Activated naive CD4-positive, alpha-beta T cell treated with anti-CD3 and anti-CD28 coated beads for 36 hours (primary cell): ENCODE data around the gene NTHL1. TPM values are rescaled to one million over a fixed set of nuclear protein-coding genes. Genes with fewer than 3 reads are reported as not detected.
"Not testable (repeated sequence)": the region's sequence is repeated elsewhere in the genome, so short reads cannot be mapped to it uniquely, and the experiment has no call there.

Experiments
- CTCF ChIA-PET: fragments of 350-600 bp; sonication (Branson Sonifier 250); formaldehyde crosslinking; loops from one replicate; lab custom pipeline; 2021; ENCODE audit warnings: antibody characterized with exemption; lab: Charles Lee
- DNase-seq: peaks from one replicate; pipeline ENCODE4 v3.0.0-alpha.2; 2020
- H3K27ac Mint-ChIP-seq: one replicate; pipeline ENCODE4 v1.8.0; 2021; ENCODE audit warnings: mild to moderate bottlenecking, mixed read lengths
- H3K27me3 Mint-ChIP-seq: one replicate; pipeline ENCODE4 v1.8.0; 2021; ENCODE audit warnings: low read depth, mixed read lengths
- H3K36me3 Mint-ChIP-seq: one replicate; pipeline ENCODE4 v1.8.0; 2021; ENCODE audit warnings: low read depth, mixed read lengths
- H3K4me1 Mint-ChIP-seq: one replicate; pipeline ENCODE4 v1.8.0; 2021; ENCODE audit warnings: low read depth, mixed read lengths
- H3K4me3 Mint-ChIP-seq: one replicate; pipeline ENCODE4 v1.8.0; 2021; ENCODE audit warnings: mild to moderate bottlenecking, moderate library complexity, mixed read lengths
- H3K9me3 Mint-ChIP-seq: one replicate; pipeline ENCODE4 v1.8.0; 2021; ENCODE audit warnings: mixed read lengths
- intact Hi-C: fragments of 100-400 bp; cut with micrococcal nuclease; formaldehyde crosslinking; loops from one replicate; pipeline ENCODE4 v1.15.1; 2023
- total RNA-seq, 2 experiments: library from RNA; stranded (reverse); gene quantifications; one replicate each; pipeline ENCODE4 v1.2.3, GENCODE V29; 2021

NTHL1 gene
- total RNA-seq, 2 experiments from 2014 or later: 20.1 to 24.1 TPM

DNA sequence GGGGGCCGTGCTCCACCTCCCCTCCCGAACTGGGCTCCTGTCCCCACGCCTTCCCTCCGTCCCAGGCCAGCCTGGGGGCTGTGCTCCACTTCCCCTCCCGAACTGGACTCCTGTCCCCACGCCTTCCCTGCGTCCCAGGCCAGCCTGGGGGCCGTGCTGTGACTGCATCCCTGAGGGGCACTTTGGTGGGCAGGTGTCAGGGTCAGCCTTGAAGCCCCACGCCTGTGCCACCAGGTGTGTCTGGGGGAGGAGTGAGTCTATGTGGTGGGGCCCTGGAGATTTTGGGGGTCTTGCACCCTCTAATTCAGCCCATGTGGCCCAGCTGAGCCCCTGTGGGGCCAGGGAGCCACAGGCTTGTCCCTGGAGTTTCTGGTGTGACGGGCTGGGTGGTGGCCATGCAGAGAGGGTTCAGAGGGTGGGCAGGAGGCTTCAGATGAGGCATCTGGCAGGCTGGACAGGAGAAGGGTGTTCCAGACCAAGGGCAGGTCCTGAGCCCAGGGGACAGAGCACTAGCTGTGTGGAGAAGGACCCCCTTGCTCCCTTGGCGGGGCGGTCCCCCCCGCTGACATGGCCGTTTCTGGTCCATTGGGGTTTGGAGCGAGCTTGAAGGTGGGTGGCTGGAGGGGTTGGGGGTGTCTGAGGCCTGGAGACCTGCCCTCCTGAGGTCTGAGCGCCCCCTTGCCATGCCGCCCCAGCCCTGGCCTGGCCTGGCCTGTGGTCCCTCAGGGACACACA, 12.8 kb downstream of the NTHL1 start:
- no peaks in the 10 kb centered on the region for H3K36me3 Mint-ChIP-seq
- H3K4me3 Mint-ChIP-seq: no peak overlapping the region
- CTCF ChIA-PET: interaction anchor here (1.1 kb wide), 1 partner anchor 12 kb away, joined by 3 read pairs; no protein-coding TSS in a partner anchor

DNA sequence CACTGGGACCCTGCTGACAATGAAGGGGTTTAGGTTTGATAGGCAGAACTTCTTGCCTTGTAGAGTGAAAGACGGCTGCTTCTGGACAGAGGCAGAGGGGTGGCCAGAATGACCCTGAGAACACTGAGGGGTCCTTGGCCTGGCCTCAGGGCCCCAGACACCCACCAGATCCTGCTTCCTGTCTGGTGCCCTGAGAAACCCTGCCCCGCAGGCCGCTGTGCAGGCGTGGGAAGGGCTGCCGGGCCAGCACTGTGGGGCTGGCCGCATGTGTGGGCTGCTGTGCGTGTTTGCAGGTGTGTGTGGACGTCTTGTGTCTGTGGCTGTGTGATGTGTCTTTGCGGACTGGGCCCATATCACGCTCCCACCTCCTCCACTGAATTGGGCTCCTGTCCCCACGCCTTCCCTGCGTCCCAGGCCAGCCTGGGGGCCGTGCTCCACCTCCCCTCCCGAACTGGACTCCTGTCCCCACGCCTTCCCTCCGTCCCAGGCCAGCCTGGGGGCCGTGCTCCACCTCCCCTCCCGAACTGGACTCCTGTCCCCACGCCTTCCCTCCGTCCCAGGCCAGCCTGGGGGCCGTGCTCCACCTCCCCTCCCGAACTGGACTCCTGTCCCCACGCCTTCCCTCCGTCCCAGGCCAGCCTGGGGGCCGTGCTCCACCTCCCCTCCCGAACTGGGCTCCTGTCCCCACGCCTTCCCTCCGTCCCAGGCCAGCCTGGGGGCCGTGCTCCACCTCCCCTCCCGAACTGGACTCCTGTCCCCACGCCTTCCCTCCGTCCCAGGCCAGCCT, 13.5 kb downstream of the NTHL1 start:
- H3K27me3 Mint-ChIP-seq, H3K9me3 Mint-ChIP-seq, H3K4me3 Mint-ChIP-seq, DNase-seq, H3K27ac Mint-ChIP-seq, H3K4me1 Mint-ChIP-seq, H3K36me3 Mint-ChIP-seq, intact Hi-C loops, CTCF ChIA-PET: not testable (repeated sequence)

More for the DNA sequence above, 12.8 kb downstream of the NTHL1 start:
- intact Hi-C loops: no loop called here
- H3K4me1 Mint-ChIP-seq: no peaks in the 10 kb centered on the region
- H3K27me3 Mint-ChIP-seq: no peaks in the 10 kb centered on the region
- no peaks in the 10 kb centered on the region for H3K9me3 Mint-ChIP-seq
- no peak overlapping the region for H3K27ac Mint-ChIP-seq
- no peak for DNase-seq

DNA sequence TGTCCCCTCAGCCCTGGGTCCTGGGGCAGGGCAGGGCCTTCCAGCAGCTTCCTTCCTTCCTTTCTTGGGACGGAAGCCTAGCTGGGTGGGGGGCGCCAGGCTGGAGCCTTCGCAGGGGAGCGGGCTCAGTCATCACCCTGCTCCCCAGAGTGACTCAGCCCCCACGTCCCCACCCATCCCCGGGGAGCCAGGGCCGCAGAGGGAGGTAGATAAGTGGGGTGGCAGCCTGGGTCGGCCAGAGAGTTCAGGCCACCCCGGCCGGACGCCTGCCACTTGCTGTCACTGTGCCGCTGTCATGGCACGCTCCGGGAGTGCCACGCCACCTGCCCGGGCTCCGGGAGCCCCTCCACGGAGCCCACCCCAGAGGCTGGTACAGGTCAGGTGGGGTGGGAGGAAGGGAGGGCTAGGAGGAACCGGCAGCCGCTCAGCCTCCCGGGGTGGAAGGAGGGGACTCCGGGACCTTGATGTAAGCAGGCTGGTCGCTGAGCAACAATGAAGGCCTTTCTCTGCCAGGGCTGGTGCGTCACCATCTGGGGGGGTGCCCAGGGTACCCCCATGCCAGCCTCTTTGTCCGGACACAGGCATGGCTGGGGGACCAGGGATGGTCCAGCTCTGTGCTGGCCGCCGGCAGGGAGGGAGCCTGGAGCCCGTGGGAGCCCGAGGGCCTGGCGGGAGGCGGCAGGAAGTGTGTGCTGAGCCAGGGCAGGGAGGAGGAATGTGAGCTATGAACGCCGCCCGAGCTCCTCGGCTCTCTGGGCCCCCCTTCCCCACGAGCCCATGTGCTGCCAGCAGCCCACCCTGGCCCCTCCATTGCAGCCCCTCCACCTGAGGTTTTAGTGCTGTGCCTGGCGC, 14.4 kb downstream of the NTHL1 start:
- Mint-ChIP-seq H3K4me1 (no peaks in the 10 kb centered on the region), H3K27ac (no peak overlapping the region), H3K27me3 (no peaks in the 10 kb centered on the region), H3K4me3 (no peak overlapping the region), H3K36me3 (no peaks in the 10 kb centered on the region), H3K9me3 (no peaks in the 10 kb centered on the region)
- CTCF ChIA-PET: no interaction called here
- intact Hi-C loops: no loop called here
- DNase-seq: no peak

DNA sequence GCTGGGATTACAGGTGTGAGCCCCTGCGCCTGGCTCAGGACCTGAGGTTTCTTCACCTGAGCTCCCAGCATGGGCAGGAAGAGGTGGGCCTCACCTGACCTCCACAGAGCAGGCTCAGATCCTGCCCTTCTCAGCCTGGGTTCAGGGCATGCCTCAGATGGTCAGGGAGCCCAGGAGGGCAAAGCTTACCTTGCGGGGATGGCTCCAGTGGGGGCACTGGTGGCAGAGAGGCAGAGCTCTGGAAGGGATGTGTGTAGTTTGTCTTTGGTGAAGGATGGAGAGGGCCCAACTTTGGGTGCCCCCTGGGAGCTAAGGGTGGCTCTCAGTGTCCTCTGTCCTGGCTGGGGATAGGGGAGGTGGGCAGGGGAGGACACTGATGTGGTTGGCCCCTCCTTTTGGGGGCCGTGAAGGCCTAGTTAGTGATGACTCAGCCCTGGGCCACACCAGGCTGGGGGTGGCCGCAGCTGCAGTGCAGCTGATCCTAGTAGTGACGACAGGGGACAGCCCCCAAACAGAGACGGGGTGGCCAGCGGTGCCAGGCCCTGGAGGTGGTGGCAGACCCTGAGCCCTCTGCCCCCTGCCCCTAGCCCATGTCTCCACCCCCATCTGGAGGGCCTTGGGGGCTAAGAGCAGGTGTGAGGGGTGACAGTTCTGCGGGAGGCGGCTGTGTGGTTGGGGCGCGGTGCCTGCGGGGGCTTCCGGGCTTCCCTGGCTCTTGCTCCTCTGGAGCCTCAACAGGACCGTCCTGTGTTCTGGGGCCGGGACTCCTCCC, 15.2 kb downstream of the NTHL1 start:
- Mint-ChIP-seq H3K27ac (no peak overlapping the region), H3K27me3 (peaks cover 3% of the 10 kb centered on the region), H3K4me1 (peaks cover 2% of the 10 kb centered on the region), H3K36me3 (no peaks in the 10 kb centered on the region), H3K4me3 (no peak overlapping the region), H3K9me3 (no peaks in the 10 kb centered on the region)
- CTCF ChIA-PET: interaction anchor here (1.8 kb wide), 1 partner anchor 108 kb away, joined by 5 read pairs; no protein-coding TSS in a partner anchor
- DNase-seq: no peak
- intact Hi-C loops: no loop called here

DNA sequence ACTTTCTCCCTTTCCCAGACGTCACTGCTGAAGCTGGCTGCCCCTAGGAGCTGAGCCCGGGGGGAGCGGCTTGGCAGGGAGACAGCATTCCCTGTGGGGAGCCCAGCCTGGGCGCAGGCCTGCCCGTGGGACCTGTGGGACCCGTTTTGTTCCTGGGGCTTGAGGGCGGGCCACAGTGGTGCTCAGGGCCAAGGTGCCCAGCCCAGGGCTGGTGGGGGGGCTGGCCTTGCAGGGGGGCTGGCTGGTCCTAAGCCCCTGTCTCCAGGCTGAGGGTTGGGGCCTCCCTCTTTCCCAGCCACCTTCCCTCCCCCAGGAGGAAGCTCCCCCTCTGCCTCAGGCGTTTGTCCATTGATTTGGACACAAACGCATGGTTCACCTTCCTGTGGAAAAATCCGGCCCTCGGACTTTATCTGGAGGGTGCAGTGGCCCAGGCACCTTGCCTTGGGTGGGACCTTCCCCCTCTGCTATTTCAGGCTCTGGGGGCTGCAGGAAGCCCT, 16.5 kb downstream of the NTHL1 start:
- CTCF ChIA-PET: interaction anchor here (1.8 kb wide), 1 partner anchor 109 kb away, joined by 5 read pairs; no protein-coding TSS in a partner anchor

DNA sequence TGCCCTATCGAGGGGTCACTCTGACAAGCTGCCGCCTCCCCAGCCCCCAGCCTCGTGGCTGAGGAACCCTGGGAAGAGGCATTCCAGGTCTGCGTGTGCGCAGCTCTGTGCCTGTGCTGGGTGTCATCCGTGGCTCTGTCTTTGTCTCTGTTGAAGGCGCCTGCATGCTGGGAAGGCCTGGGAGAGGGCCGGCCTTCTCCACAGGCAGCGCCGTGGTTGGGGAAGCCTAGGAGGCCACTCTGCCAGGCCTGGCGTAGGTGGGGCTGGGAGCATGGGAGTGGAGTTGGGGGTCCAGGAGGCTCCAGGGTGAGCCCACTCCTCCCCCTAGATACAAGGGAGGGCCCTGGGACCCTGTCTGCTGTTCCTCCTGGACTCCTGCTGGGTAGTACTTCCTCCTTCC, 17.6 kb downstream of the NTHL1 start:
- Mint-ChIP-seq H3K4me1 (peaks cover 10% of the 10 kb centered on the region), H3K36me3 (no peaks in the 10 kb centered on the region), H3K4me3 (no peak overlapping the region), H3K9me3 (no peaks in the 10 kb centered on the region), H3K27me3 (peaks cover 4% of the 10 kb centered on the region), H3K27ac (no peak overlapping the region)
- no peak for DNase-seq
- intact Hi-C loops: no loop called here
- CTCF ChIA-PET: interaction anchor here (0.8 kb wide), 1 partner anchor 18 kb away, joined by 3 read pairs; the partner anchor contains the start of gene TSC2

More for the DNA sequence above, 16.5 kb downstream of the NTHL1 start:
- H3K4me3 Mint-ChIP-seq: no peak overlapping the region
- H3K36me3 Mint-ChIP-seq: no peaks in the 10 kb centered on the region
- H3K27ac Mint-ChIP-seq: no peak overlapping the region
- H3K9me3 Mint-ChIP-seq: no peaks in the 10 kb centered on the region
- intact Hi-C loops: no loop called here
- peaks cover 4% of the 10 kb centered on the region for H3K4me1 Mint-ChIP-seq
- H3K27me3 Mint-ChIP-seq: peaks cover 4% of the 10 kb centered on the region
- DNase-seq: no peak

DNA sequence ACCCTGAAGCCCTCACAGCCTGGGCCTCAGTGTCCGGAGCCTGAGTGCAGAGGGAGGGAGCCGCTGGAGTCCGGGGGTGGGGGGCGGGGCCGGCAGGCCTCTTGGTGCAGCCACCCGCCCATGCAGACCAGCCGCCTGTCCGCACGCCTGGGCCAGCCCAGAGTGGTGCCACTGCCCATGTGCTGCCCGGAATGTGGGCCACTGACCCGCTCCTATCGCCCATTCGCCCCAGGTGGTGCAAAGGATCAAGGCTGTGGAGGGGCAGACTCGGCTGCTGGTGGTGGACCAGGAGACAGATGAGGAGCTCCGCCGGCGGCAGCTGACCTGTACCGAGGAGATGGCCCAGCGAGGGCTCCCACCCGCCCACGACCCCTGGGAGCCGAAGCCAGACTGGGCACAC, 18.3 kb downstream of the NTHL1 start:
- DNase-seq: no peak
- CTCF ChIA-PET: no interaction called here
- Mint-ChIP-seq H3K9me3 (no peaks in the 10 kb centered on the region), H3K27ac (no peak overlapping the region), H3K27me3 (peaks cover 4% of the 10 kb centered on the region), H3K4me3 (no peak overlapping the region), H3K36me3 (no peaks in the 10 kb centered on the region), H3K4me1 (peaks cover 10% of the 10 kb centered on the region)
- intact Hi-C loops: loop anchor here (2.0 kb wide), 1 partner anchor 17 kb away; the partner anchor contains the start of genes NTHL1 and TSC2

DNA sequence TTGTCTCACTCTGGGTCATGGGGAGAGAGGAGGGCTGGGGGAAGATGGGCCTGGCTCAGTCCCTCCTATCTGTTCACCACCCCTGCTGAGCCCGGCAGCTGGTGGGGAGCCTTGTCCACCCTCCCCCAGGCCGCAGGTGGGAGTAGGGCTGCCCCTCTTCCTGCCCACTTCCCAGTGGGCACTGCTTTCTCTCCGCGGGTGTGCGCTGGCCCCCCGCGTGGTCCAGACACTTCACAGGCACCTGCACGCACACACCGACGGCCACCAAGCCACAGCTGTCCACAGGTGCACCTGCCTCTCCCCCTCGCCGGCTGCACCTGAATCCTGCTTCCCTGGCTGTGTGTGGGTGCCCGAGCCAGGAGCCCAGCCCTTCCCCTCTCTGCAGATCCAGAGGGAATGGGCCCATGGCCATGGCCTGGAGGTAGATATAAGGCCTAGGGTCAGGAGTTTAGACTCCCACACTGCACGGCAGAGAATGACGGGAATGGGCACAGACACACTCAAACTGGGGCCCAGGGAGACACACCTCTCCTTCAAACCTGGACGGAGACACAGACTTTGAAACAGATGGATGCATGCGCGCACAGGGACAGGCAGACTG, 18.9 kb downstream of the NTHL1 start:
- CTCF ChIA-PET: no interaction called here
- intact Hi-C loops: loop anchor here (2.0 kb wide), 1 partner anchor 18 kb away; the partner anchor contains the start of genes NTHL1 and TSC2
- no peak overlapping the region for H3K4me3 Mint-ChIP-seq
- peaks cover 4% of the 10 kb centered on the region for H3K27me3 Mint-ChIP-seq
- no peaks in the 10 kb centered on the region for H3K9me3 Mint-ChIP-seq
- no peak overlapping the region for H3K27ac Mint-ChIP-seq
- H3K36me3 Mint-ChIP-seq: no peaks in the 10 kb centered on the region
- no peak for DNase-seq
- H3K4me1 Mint-ChIP-seq: peaks cover 12% of the 10 kb centered on the region

DNA sequence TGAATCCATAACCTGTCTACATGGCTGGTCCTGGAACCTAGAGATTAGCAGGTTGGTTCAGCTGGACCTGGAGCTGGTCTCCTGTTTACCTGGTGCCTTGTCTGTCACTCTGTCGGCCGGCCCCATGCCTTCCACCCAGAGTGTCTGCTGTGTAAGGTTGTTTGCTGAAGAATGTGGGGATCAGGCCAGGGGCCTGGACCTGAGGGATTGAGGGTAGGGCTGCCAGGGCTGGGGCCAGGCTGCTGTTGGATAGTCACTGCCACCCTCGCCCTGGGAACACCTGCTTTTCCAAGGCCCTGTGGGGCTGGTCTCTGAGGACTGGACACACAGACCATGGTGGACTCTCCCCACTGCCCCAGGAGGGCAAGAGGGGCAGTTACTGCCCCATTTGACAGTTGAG, 19.5 kb downstream of the NTHL1 start:
- CTCF ChIA-PET: interaction anchor here (0.7 kb wide), 1 partner anchor 20 kb away, joined by 3 read pairs; no protein-coding TSS in a partner anchor
- peaks cover 4% of the 10 kb centered on the region for H3K27me3 Mint-ChIP-seq

DNA sequence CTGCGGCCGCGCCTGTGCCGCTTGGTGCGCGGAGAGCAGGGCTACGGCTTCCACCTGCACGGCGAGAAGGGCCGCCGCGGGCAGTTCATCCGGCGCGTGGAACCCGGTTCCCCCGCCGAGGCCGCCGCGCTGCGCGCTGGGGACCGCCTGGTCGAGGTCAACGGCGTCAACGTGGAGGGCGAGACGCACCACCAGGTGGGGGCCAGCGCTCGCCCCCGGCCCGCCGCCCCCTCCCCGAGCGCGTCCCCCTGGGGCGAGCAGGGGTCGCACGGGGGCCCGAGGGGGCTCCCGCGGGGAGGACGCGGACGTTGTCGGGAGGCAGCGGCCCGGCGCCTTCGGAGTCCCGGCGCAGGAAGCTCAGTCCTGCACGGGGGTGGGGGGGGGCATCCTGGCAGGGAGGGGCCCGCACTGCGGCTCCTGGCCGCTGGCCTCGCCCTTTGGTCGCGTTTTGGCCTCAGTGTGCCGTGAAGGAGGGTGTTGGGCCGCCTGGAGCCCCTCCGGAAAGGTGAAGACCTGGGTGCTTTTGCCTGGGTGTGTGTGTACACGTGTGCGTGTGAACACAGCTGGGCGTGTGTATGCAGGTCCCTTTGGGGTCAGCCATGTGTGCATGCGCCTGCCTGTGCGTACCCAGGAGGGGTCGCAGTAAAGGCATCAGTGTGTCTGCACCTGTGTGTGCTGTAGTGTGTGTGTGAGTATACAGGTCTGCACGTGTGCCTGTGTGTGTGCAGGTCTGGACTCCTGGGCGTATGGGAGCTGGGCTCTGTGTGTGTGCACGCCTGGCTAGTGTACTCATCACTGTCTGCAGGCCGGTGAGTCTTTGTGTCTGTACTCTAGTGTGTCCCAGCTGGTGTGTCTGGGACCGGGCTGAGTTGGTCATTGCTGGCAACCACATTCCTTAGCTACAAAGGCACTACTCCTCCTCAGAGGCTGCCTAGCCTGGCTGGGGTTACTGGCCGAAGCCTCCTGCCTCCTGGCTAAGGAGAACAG, 20.3 kb downstream of the NTHL1 start:
- no peaks in the 10 kb centered on the region for H3K36me3 Mint-ChIP-seq
- H3K27me3 Mint-ChIP-seq: peaks cover 9% of the 10 kb centered on the region
- H3K4me3 Mint-ChIP-seq: peak overlapping the region; percentile 57
- H3K9me3 Mint-ChIP-seq: no peaks in the 10 kb centered on the region
- peaks cover 20% of the 10 kb centered on the region for H3K4me1 Mint-ChIP-seq
- CTCF ChIA-PET: interaction anchor here (0.6 to 0.7 kb wide), 2 partner anchors 19 to 1143 kb away, joined by 3 read pairs; no protein-coding TSS in a partner anchor
- intact Hi-C loops: loop anchor here (2.0 kb wide), 1 partner anchor 19 kb away; the partner anchor contains the start of genes NTHL1 and TSC2
- no peak overlapping the region for H3K27ac Mint-ChIP-seq
- no peak for DNase-seq

More for the DNA sequence above, 19.5 kb downstream of the NTHL1 start:
- DNase-seq: no peak
- Mint-ChIP-seq H3K4me1 (peaks cover 14% of the 10 kb centered on the region), H3K9me3 (no peaks in the 10 kb centered on the region), H3K4me3 (no peak overlapping the region), H3K27ac (no peak overlapping the region), H3K36me3 (no peaks in the 10 kb centered on the region)
- intact Hi-C loops: loop anchor here (2.0 kb wide), 1 partner anchor 19 kb away; the partner anchor contains the start of genes NTHL1 and TSC2
